ENCODE data around the gene MGAT5B. TPM values are rescaled to one million over a fixed set of nuclear protein-coding genes. Genes with fewer than 3 reads are reported as not detected.

MGAT5B gene
- total and polyA plus RNA-seq, 4 experiments from 2014 or later, result 0.25 to 2.4 (median 1.8) TPM; not detected in 1

DNA sequence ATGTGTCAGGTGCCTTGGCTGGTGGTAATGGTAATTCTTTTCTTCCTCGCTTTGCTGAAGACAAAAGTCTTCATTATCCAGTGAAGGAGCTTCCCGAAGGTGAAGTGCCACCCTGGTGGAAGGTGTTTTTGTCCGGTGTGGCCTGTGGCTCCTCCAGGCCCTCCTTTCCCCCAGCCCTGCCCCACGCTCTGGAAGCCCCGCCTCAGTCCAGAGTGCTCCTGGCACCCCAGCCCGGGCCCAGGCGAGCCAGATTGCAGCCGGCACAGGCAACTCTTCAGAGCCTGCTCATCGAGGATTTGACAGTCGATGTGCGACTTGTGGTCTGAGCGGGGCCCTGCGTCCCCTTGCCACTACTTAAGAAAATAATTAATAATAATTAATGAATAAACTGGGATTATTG, 93.7 kb downstream of the MGAT5B start:
- H3K36me3 ChIP-seq (ENCODE audit: insufficient read depth, low read length), result no peaks in the 10 kb centered on the region
- no peaks in the 10 kb centered on the region for H3K9me3 ChIP-seq (ENCODE audit: control insufficient read depth in 1 of 2, low read length in 2 of 2)
- Mint-ChIP-seq H3K4me1 (peaks cover 0 to 10% (median under 1%) of the 10 kb centered on the region in 4 donors), H3K4me3 (no peak overlapping the region), H3K27me3 (no peaks in the 10 kb centered on the region), H3K27ac (no peak overlapping the region), H3K9me3 (no peaks in the 10 kb centered on the region), H3K36me3 (no peaks in the 10 kb centered on the region)
- H3K27ac ChIP-seq (ENCODE audit: low read depth, low read length), result no peak overlapping the region
- H3K27me3 ChIP-seq (ENCODE audit: insufficient read depth, low read length), result no peaks in the 10 kb centered on the region
- no peak overlapping the region for H3K4me3 ChIP-seq (ENCODE audit: low read length in 2 of 2)
- ChIA-PET POLR2A (ENCODE audit: partially characterized antibody) (no interaction called here), CTCF (ENCODE audit: partially characterized antibody) (no interaction called here)
- no peaks in the 10 kb centered on the region for H3K4me1 ChIP-seq (ENCODE audit: insufficient read depth, low read length)
- intact Hi-C loops (cut with micrococcal nuclease), result no loop called here
- no peak for DNase-seq

DNA sequence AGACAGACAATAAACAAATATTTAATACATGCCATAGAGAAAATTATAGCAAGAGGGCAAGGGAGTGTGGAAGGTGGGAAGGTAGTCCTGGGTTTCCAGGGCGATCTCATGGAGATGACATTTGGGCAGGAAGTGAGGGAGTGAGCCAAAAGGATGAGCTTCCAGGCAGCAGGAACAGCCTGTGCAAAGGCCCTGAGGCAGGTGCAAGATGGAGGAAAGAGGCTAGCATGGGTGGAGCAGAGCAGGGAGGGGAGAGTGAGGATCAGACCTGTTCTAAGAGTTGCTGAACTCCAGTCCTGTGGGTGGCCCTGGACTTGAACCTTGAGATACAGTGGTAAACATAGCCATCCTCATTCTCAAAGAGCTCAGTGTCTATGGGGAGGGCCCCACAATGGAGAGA, 94.7 kb downstream of the MGAT5B start:
- H3K27ac Mint-ChIP-seq, result peak overlapping the region in 2 of 7 donors; percentile 64 to 77
- no peak overlapping the region for H3K4me3 ChIP-seq (ENCODE audit: low read length in 2 of 2)
- no peaks in the 10 kb centered on the region for H3K4me1 ChIP-seq (ENCODE audit: insufficient read depth, low read length)
- intact Hi-C loops (cut with micrococcal nuclease), result no loop called here
- H3K36me3 ChIP-seq (ENCODE audit: insufficient read depth, low read length), result no peaks in the 10 kb centered on the region
- no peaks in the 10 kb centered on the region for H3K27me3 Mint-ChIP-seq
- no peaks in the 10 kb centered on the region for H3K36me3 Mint-ChIP-seq
- no peaks in the 10 kb centered on the region for H3K9me3 ChIP-seq (ENCODE audit: control insufficient read depth in 1 of 2, low read length in 2 of 2)
- no peak overlapping the region for H3K4me3 Mint-ChIP-seq
- CTCF ChIA-PET (ENCODE audit: partially characterized antibody), result interaction anchor here (1.0 kb wide), 1 partner anchor 94 kb away, joined by 3 read pairs; no protein-coding TSS in a partner anchor
- POLR2A ChIA-PET (ENCODE audit: partially characterized antibody), result no interaction called here
- H3K27ac ChIP-seq (ENCODE audit: low read depth, low read length), result no peak overlapping the region
- DNase-seq, result no peak
- no peaks in the 10 kb centered on the region for H3K27me3 ChIP-seq (ENCODE audit: insufficient read depth, low read length)
- H3K4me1 Mint-ChIP-seq, result peaks cover 0 to 20% (median 3%) of the 10 kb centered on the region in 4 donors
- no peaks in the 10 kb centered on the region for H3K9me3 Mint-ChIP-seq

DNA sequence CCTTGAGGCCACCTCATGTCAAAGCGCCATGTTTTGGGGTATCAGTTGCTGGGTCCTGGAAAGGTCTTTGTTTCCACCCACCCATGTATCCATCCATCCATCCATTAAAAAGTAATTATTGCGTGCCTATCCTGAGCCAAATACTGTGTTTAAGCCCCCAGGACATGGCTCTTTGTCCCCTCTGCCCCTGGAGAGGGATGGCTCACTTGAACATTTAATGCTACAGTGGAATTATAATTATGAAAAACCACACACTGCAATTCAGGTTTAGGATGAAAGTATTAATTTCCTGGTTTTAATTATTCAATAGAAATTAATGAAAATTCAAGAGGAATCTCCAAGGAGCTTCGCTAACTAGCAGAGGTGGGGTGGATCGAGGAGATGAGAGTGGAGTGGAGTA, 97.8 kb downstream of the MGAT5B start:
- H3K27ac ChIP-seq (ENCODE audit: low read depth, low read length), result no peak overlapping the region
- Mint-ChIP-seq H3K27me3 (peaks cover 2 to 5% of the 10 kb centered on the region in 2 donors), H3K4me1 (peaks cover 6 to 40% (median 18%) of the 10 kb centered on the region in 4 donors), H3K27ac (peak overlapping the region in 2 of 7 donors; percentile 29 to 92), H3K9me3 (no peaks in the 10 kb centered on the region), H3K36me3 (no peaks in the 10 kb centered on the region), H3K4me3 (no peak overlapping the region)
- ChIA-PET POLR2A (ENCODE audit: partially characterized antibody) (interaction anchor here (1.2 kb wide), 1 partner anchor 32 kb away, joined by 7 read pairs; no protein-coding TSS in a partner anchor), CTCF (ENCODE audit: partially characterized antibody) (no interaction called here)
- H3K9me3 ChIP-seq (ENCODE audit: control insufficient read depth in 1 of 2, low read length in 2 of 2), result no peaks in the 10 kb centered on the region
- H3K27me3 ChIP-seq (ENCODE audit: insufficient read depth, low read length), result no peaks in the 10 kb centered on the region
- peaks cover 11% of the 10 kb centered on the region for H3K4me1 ChIP-seq (ENCODE audit: insufficient read depth, low read length)
- intact Hi-C loops (cut with micrococcal nuclease), result no loop called here
- H3K36me3 ChIP-seq (ENCODE audit: insufficient read depth, low read length), result no peaks in the 10 kb centered on the region
- no peak for DNase-seq
- H3K4me3 ChIP-seq (ENCODE audit: low read length in 2 of 2), result no peak overlapping the region

DNA sequence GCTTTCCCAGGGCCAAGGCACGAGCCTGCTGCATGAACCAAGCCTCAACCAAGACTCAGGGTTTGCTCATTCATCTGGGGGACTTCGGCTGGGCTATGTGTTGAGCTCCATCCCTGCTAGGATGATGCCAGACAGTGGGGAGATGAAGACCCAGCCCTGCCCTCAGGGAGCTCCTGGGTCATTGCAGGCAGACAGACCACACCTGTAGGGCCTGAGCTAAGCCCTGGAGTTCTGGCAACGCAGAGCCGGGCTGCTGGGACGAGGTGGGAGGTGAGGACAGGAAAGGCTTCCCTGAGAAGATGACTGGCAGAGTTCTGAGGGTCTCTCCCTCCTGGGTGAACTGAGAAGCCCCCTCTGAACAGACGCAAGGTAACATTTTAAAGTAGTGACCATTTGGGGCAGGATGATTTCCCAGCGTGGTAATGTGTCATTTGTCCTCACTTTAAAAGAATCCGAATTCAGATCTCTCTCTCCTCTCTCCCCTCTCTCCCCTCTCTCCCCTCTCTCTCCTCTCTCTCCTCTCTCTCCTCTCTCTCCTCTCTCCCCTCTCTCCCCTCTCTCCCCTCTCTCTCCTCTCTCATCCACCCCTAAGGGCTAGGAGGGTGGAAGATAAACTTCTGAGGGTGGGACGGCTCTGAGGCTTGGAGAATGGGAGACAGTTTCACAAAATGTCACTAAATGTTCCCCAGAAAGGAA, 98.4 kb downstream of the MGAT5B start:
- Histone ChIP-seq H3K27ac (ENCODE audit: low read depth, low read length) (no peak overlapping the region), H3K27me3 (ENCODE audit: insufficient read depth, low read length) (no peaks in the 10 kb centered on the region), H3K4me1 (ENCODE audit: insufficient read depth, low read length) (peaks cover 11% of the 10 kb centered on the region), H3K4me3 (ENCODE audit: low read length in 2 of 2) (no peak overlapping the region), H3K9me3 (ENCODE audit: control insufficient read depth in 1 of 2, low read length in 2 of 2) (no peaks in the 10 kb centered on the region), H3K36me3 (ENCODE audit: insufficient read depth, low read length) (no peaks in the 10 kb centered on the region)
- no peaks in the 10 kb centered on the region for H3K36me3 Mint-ChIP-seq
- POLR2A ChIA-PET (ENCODE audit: partially characterized antibody), result interaction anchor here (1.2 to 1.6 kb wide), 2 partner anchors 24 to 32 kb away, joined by 4 to 7 read pairs; no protein-coding TSS in a partner anchor
- H3K4me1 Mint-ChIP-seq, result peaks cover 6 to 40% (median 18%) of the 10 kb centered on the region in 4 donors
- CTCF ChIA-PET (ENCODE audit: partially characterized antibody), result interaction anchor here (0.7 to 1.2 kb wide), 2 partner anchors 45 to 150 kb away, joined by 3 read pairs; no protein-coding TSS in a partner anchor
- intact Hi-C loops (cut with micrococcal nuclease), result no loop called here
- H3K4me3 Mint-ChIP-seq, result peak overlapping the region in 2 of 8 donors; percentile 17 to 92
- peak overlapping the region in 3 of 7 donors; percentile 29 to 92 (median 81) for H3K27ac Mint-ChIP-seq
- H3K9me3 Mint-ChIP-seq, result no peaks in the 10 kb centered on the region
- no peak for DNase-seq
- peaks cover 2 to 5% of the 10 kb centered on the region in 2 donors for H3K27me3 Mint-ChIP-seq

DNA sequence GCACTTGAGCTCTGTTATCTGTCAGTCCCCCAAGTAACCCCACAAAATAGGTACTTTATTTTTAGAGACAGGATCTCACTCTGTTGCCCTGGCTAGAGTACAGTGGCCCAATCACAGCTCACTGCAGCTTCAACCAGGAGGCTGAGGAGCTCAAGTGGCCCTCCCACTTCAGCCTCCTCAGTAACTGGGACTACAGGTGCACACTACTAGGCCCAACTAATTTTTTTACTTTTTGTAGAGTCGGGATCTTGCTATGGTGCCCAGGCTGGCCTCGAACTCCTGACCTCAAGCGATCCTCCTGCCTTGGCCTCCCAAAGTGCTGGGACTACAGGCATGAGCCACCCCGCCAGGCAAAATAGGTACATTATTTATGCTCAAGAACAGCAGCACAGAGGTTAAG, 99.6 kb downstream of the MGAT5B start:
- intact Hi-C loops (cut with micrococcal nuclease), result loop anchor here (2.0 kb wide), 1 partner anchor 43 kb away; no protein-coding TSS in a partner anchor
- ChIA-PET CTCF (ENCODE audit: partially characterized antibody) (interaction anchor here (1.2 kb wide), 1 partner anchor 44 kb away, joined by 3 read pairs; no protein-coding TSS in a partner anchor), POLR2A (ENCODE audit: partially characterized antibody) (interaction anchor here (0.7 to 1.6 kb wide), 2 partner anchors 14 to 22 kb away, joined by 4 read pairs; no protein-coding TSS in a partner anchor)
- Mint-ChIP-seq H3K27me3 (peaks cover 2 to 5% of the 10 kb centered on the region in 2 donors), H3K36me3 (no peaks in the 10 kb centered on the region), H3K4me1 (peaks cover 6 to 40% (median 18%) of the 10 kb centered on the region in 4 donors), H3K27ac (peak overlapping the region in 3 of 7 donors; percentile 32 to 52 (median 51)), H3K9me3 (no peaks in the 10 kb centered on the region), H3K4me3 (peak overlapping the region in 5 of 8 donors; percentile 43 to 92 (median 87))
- Histone ChIP-seq H3K27ac (ENCODE audit: low read depth, low read length) (no peak overlapping the region), H3K9me3 (ENCODE audit: control insufficient read depth in 1 of 2, low read length in 2 of 2) (no peaks in the 10 kb centered on the region), H3K27me3 (ENCODE audit: insufficient read depth, low read length) (no peaks in the 10 kb centered on the region), H3K4me3 (ENCODE audit: low read length in 2 of 2) (no peak overlapping the region), H3K36me3 (ENCODE audit: insufficient read depth, low read length) (no peaks in the 10 kb centered on the region), H3K4me1 (ENCODE audit: insufficient read depth, low read length) (peaks cover 11% of the 10 kb centered on the region)
- DNase-seq, result no peak

DNA sequence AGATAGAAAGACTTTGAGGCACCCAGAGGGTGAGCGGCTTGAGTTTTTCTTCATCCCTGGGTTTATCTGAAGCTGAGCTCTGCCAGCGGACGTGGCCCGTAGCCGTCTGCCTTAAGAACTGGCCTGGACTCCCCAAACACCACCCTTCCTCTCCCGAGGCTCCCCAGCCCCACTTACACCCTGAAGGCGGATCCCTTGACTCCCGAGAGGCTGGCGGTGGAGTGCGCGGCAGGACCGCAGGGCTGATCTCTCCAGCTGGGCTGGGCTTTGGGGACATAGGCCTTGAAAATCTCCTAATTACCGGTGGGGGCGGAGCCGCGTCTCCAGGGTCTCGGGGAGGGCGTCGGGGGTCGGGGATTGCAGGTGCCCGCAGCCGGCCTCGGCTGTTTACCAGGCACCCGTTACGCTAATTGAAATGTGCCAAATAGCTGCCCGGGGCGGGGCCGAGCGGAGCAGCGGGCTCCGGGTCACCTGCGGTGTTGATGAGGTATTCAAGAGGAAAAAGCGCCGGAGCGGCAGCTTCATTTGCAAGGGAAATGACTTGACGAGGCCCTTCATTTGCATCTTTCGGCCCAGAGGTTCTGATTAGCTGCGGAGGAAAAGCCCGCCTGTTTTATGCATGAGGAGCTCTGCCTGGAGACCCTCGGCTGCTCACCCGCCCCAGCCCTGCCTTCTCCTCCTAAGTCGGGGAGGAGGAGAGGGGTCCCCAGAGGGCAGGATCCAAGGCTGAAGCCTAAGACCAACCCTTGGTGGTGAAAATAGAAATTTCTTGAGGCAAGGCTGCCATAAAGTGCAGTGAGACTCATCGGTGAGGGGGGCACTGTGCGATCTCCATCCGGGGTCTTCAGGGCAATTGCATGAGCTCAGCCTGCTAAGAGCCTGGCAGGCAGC, 100.7 kb downstream of the MGAT5B start:
- Mint-ChIP-seq H3K27ac (peak overlapping the region; percentile 55 to 93 (median 84)), H3K4me3 (peak overlapping the region; percentile 75 to 92 (median 86)), H3K4me1 (peaks cover 6 to 40% (median 18%) of the 10 kb centered on the region in 4 donors), H3K9me3 (peaks cover 0 to 1% (median 0%) of the 10 kb centered on the region in 8 donors), H3K36me3 (no peaks in the 10 kb centered on the region), H3K27me3 (peaks cover 2 to 5% of the 10 kb centered on the region in 2 donors)
- Histone ChIP-seq H3K4me1 (ENCODE audit: insufficient read depth, low read length) (peaks cover 11% of the 10 kb centered on the region), H3K4me3 (ENCODE audit: low read length in 2 of 2) (peak overlapping the region; percentile 52 to 63), H3K27ac (ENCODE audit: low read depth, low read length) (no peak overlapping the region), H3K36me3 (ENCODE audit: insufficient read depth, low read length) (no peaks in the 10 kb centered on the region), H3K9me3 (ENCODE audit: control insufficient read depth in 1 of 2, low read length in 2 of 2) (no peaks in the 10 kb centered on the region), H3K27me3 (ENCODE audit: insufficient read depth, low read length) (no peaks in the 10 kb centered on the region)
- intact Hi-C loops (cut with micrococcal nuclease), result loop anchor here (2.0 kb wide), 1 partner anchor 42 kb away; no protein-coding TSS in a partner anchor
- ChIA-PET CTCF (ENCODE audit: partially characterized antibody) (interaction anchor here (1.1 to 1.4 kb wide), 5 partner anchors 14 to 88 kb away, joined by 3 to 6 read pairs (median 4); no protein-coding TSS in a partner anchor), POLR2A (ENCODE audit: partially characterized antibody) (interaction anchor here (1.0 to 2.1 kb wide), 7 partner anchors 8 to 171 kb away, joined by 3 to 37 read pairs (median 4); partner anchors contain the start of gene SEC14L1)
- DNase-seq, result peak; percentile 45 to 62 (median 49)

Data from CD4-positive, alpha-beta memory T cell (primary cell).